GM21360 (cell line): ENCODE measurements around the gene NCBP2.

Source experiments
- ATAC-seq: cut with Tn5 transposase; IDR thresholded peaks from one replicate; pipeline ENCODE4 v1.9.1; 2021; ENCODE audit warnings: mild to moderate bottlenecking, moderate library complexity; ENCODE audit not compliant: unreplicated experiment

The NCBP2 gene

GRCh38 chr3:196942226-196942914, at the start of gene NCBP2:
Gene NCBP2, minus strand, starts transcription at chr3:196942528. Its CDS starts 25 bp downstream, at chr3:196942503.
- ATAC-seq, result peak; percentile 89

- no peak for ATAC-seq
Observed at GRCh38 chr3:196991581-196992460, 49.5 kb upstream of the NCBP2 start.

GRCh38 chr3:196990601-196991007, 48.3 kb upstream of the NCBP2 start:
- ATAC-seq, result no peak

GRCh38 chr3:196989721-196990262, 47.5 kb upstream of the NCBP2 start:
- ATAC-seq, result no peak

GRCh38 chr3:196988241-196989029, 46.1 kb upstream of the NCBP2 start:
- no peak for ATAC-seq

- no peak for ATAC-seq
Observed at GRCh38 chr3:196987022-196987421, 44.7 kb upstream of the NCBP2 start.

GRCh38 chr3:196985954-196986885, 43.9 kb upstream of the NCBP2 start:
- ATAC-seq, result no peak

- no peak for ATAC-seq
Observed at GRCh38 chr3:196985298-196985697, 43.0 kb upstream of the NCBP2 start.

GRCh38 chr3:196983186-196983585, 40.9 kb upstream of the NCBP2 start:
- ATAC-seq, result no peak

- ATAC-seq, result no peak
Observed at GRCh38 chr3:196981657-196982056, 39.3 kb upstream of the NCBP2 start.

GRCh38 chr3:196979545-196979944, 37.2 kb upstream of the NCBP2 start:
- no peak for ATAC-seq

GRCh38 chr3:196976941-196977340, 34.6 kb upstream of the NCBP2 start:
- ATAC-seq, result no peak

- ATAC-seq, result no peak
Observed at GRCh38 chr3:196975349-196975748, 33.0 kb upstream of the NCBP2 start.

GRCh38 chr3:196974661-196975060, 32.3 kb upstream of the NCBP2 start:
- no peak for ATAC-seq

- no peak for ATAC-seq
Observed at GRCh38 chr3:196971094-196971698, 28.9 kb upstream of the NCBP2 start.

- no peak for ATAC-seq
Observed at GRCh38 chr3:196970547-196971093, 28.3 kb upstream of the NCBP2 start.

- ATAC-seq, result peak; percentile 36
Observed at GRCh38 chr3:196969660-196970546, 27.6 kb upstream of the NCBP2 start.

- ATAC-seq, result peak; percentile 38
Observed at GRCh38 chr3:196969134-196969659, 26.9 kb upstream of the NCBP2 start.
